GM13976 (cell line): Measurements from ENCODE around the gene MCEMP1.

ENCODE experiments used
- DNase-seq: peaks from one replicate; pipeline ENCODE4 v3.0.0; 2012; ENCODE audit warnings: low spot score
- in situ Hi-C: fragments of 300-500 bp; cut with MboI; formaldehyde crosslinking; loops from one replicate; pipeline ENCODE4 v1.12.0; 2022; ENCODE audit warnings: low sequenced_read_pairs, mixed read lengths, inconsistent platforms; ENCODE audit not compliant: unreplicated experiment
- TF ChIP-seq, protein P1 (sequence below): IDR thresholded peaks from 2 replicates; pipeline ENCODE4 v1.5.1; 2012; ENCODE audit warnings: borderline replicate concordance, mild to moderate bottlenecking; ENCODE audit not compliant: insufficient read depth; ENCODE audit errors: extremely low read depth, missing control alignments, control extremely low read depth

MCEMP1 gene

DNA sequence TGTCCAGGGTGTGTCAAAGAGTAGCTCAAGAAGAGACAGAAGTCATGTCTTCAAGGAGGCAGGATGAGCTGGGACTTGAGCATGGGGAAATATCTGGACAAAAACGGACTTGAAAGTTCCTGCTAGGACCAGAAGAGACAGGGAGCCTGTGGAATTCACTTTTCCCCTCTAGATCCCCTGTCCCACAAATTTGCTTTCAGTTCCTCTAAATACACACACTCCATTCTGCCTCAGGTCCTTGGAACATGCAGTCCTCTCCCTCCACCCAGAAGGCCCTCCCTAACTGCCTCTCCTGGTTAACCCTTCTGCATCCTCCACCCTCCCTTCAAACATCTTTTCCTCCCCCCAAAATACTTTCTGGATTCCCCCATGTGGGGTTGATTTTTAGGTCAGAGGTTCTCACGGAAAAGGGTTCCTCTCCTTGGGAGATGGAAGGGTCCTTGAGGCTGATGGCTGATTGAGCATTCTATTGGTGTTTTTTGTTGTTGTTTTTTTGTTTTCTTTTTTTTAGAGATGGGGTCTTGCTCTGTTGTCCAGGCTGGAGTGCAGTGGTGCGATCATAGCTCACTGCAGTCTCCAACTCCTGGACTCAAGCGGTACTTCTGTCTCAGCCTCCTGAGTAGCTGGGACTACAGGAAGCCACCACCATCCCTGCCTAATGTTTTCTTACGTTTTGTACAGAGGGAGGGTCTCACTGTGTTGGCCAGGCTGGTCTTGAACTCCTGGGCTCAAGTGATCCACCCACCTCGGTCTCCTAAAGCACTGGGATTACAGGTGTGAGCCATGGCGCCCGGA, 14.9 kb upstream of the MCEMP1 start:
- TF ChIP-seq, protein P1, sequence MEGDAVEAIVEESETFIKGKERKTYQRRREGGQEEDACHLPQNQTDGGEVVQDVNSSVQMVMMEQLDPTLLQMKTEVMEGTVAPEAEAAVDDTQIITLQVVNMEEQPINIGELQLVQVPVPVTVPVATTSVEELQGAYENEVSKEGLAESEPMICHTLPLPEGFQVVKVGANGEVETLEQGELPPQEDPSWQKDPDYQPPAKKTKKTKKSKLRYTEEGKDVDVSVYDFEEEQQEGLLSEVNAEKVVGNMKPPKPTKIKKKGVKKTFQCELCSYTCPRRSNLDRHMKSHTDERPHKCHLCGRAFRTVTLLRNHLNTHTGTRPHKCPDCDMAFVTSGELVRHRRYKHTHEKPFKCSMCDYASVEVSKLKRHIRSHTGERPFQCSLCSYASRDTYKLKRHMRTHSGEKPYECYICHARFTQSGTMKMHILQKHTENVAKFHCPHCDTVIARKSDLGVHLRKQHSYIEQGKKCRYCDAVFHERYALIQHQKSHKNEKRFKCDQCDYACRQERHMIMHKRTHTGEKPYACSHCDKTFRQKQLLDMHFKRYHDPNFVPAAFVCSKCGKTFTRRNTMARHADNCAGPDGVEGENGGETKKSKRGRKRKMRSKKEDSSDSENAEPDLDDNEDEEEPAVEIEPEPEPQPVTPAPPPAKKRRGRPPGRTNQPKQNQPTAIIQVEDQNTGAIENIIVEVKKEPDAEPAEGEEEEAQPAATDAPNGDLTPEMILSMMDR = no peak
- DNase-seq = no peak
- in situ Hi-C loops = loop anchor here (25.0 kb wide), 1 partner anchor 300 kb away; no protein-coding TSS in a partner anchor

- TF ChIP-seq, protein P1 = no peak
- no peak for DNase-seq
- in situ Hi-C loops = loop anchor here (25.0 kb wide), 1 partner anchor 300 kb away; no protein-coding TSS in a partner anchor
Observed at GRCh38 chr19:7662657-7663056, 14.2 kb upstream of the MCEMP1 start.

DNA sequence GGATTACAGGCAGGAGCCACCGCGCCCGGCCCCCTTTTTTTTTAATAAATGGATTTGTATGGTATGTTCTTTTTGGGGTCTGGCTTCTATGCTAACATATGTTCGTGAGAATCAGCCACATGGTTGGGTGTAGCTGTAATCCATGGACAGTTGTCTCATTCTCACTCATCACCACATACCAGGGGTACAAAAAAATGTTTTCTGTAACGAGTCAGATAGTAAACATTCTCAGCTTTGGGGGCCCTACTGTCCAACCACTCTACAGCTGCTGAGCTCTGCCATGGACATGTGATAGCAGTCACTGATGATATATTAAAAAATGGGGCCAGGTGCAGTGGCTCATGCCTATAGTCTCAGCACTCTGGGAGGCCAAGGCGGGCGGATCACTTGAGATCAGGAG, 13.2 kb upstream of the MCEMP1 start:
- in situ Hi-C loops = loop anchor here (25.0 kb wide), 1 partner anchor 301 kb away; no protein-coding TSS in a partner anchor
- TF ChIP-seq, protein P1 = no peak
- DNase-seq = no peak

- in situ Hi-C loops = loop anchor here (25.0 kb wide), 1 partner anchor 303 kb away; no protein-coding TSS in a partner anchor
- TF ChIP-seq, protein P1 = no peak
- no peak for DNase-seq
Observed at GRCh38 chr19:7665076-7665475, 11.8 kb upstream of the MCEMP1 start.

GRCh38 chr19:7668842-7669241, 8.0 kb upstream of the MCEMP1 start, which contains the start of gene RETN:
TSS of gene RETN (plus strand) at chr19:7669049. CDS start at chr19:7669327, 278 bp downstream.
- in situ Hi-C loops = loop anchor here (25.0 kb wide), 1 partner anchor 307 kb away; no protein-coding TSS in a partner anchor
- DNase-seq = no peak
- TF ChIP-seq, protein P1 = no peak

- in situ Hi-C loops = loop anchor here (25.0 kb wide), 1 partner anchor 307 kb away; no protein-coding TSS in a partner anchor
- no peak for DNase-seq
- TF ChIP-seq, protein P1 = no peak
Observed at GRCh38 chr19:7669641-7670040, 7.2 kb upstream of the MCEMP1 start.
